Testis (tissue), 3 donors: Measurements from ENCODE around the gene DNAH9. TPM values are rescaled to one million over a fixed set of nuclear protein-coding genes. Genes with fewer than 3 reads are reported as not detected.

ENCODE experiments used
- DNase-seq: peaks from one replicate; pipeline ENCODE4 v3.0.0-alpha.2; 2019
- H3K27ac ChIP-seq, 2 donors: fragments of 200-600 bp; sonication (generic); one replicate each; pipeline ENCODE4 v1.5.1; 2019
- H3K27me3 ChIP-seq: fragments of 200-600 bp; sonication (generic); one replicate; pipeline ENCODE4 v1.5.1; 2019
- H3K36me3 ChIP-seq: fragments of 200-600 bp; sonication (generic); one replicate; pipeline ENCODE4 v1.5.1; 2017; ENCODE audit warnings: low read depth; ENCODE audit errors: missing control alignments
- H3K4me1 ChIP-seq: fragments of 200-600 bp; sonication (generic); one replicate; pipeline ENCODE4 v1.5.1; 2019
- H3K4me3 ChIP-seq, 2 donors: fragments of 200-600 bp; sonication (generic); one replicate each; pipeline ENCODE4 v1.5.1; 2017 to 2019
- H3K9me3 ChIP-seq: fragments of 200-600 bp; sonication (generic); one replicate; pipeline ENCODE4 v1.5.1; 2017
- CTCF ChIP-seq, 3 experiments: fragments of 450-650 bp in 2 of 3; fragments of 200-600 bp in 1 of 3; sonication (generic) in 1 of 3; IDR thresholded peaks; one replicate each; pipeline ENCODE4 v1.5.1; 2016 to 2019; ENCODE audit warnings: antibody characterized with exemption in 3 of 3, mild to moderate bottlenecking in 2 of 3, moderate library complexity in 1 of 3
- POLR2A ChIP-seq: fragments of 450-650 bp; IDR thresholded peaks from one replicate; pipeline ENCODE4 v1.6.1; 2017; ENCODE audit warnings: antibody characterized with exemption, mild to moderate bottlenecking, moderate library complexity
- whole genome bisulfite sequencing, 2 donors: methylation state at CpG; one replicate each; pipeline ENCODE4 v1.1.5; 2018; 5-methylcytosine and 5-hydroxymethylcytosine counted together
- intact Hi-C: fragments of 100-400 bp; cut with DNase I; formaldehyde crosslinking; loops from one replicate; pipeline ENCODE4 v1.15.1; 2023; ENCODE audit warnings: low total_unique reads
- polyA plus RNA-seq: library from polyadenylated mRNA; stranded (reverse); fragments of 350-450 nt; fragmentation: Illumina TruSeq; extraction: RNeasy Lipid Tissue Mini Kit (QIAGEN cat#74804); gene quantifications from one replicate; pipeline ENCODE4 v1.2.3, GENCODE V29; 2014; ENCODE audit warnings: low read depth, low replicate concordance; ENCODE audit not compliant: insufficient read depth
- total RNA-seq, 2 donors: library from RNA; depleted of rRNA; stranded (reverse); fragments of >200 nt; gene quantifications; one replicate each; pipeline ENCODE4 v1.2.3, GENCODE V29; 2016

The DNAH9 gene
- total and polyA plus RNA-seq, 3 donors from 2014 or later, result 15.4 to 22.9 (median 19.4) TPM

- intact Hi-C loops, result no loop called here
- no peaks in the 10 kb centered on the region for H3K36me3 ChIP-seq
- no peak for DNase-seq
- H3K27me3 ChIP-seq, result no peaks in the 10 kb centered on the region
- H3K4me1 ChIP-seq, result no peaks in the 10 kb centered on the region
- H3K9me3 ChIP-seq, result no peaks in the 10 kb centered on the region
- 89 to 92% methylated on average over 9 to 11 of the region's 11 CpGs for WGBS, 2 donors
- H3K4me3 ChIP-seq, result no peak overlapping the region
- TF ChIP-seq CTCF (IDR thresholded peaks at IDR 0.05), result no peak
- no peak for TF ChIP-seq POLR2A
- H3K27ac ChIP-seq, result no peak overlapping the region
Observed at GRCh38 chr17:11641521-11642275, 43.4 kb downstream of the DNAH9 start.

- no peak for DNase-seq
- Histone ChIP-seq H3K27me3 (no peaks in the 10 kb centered on the region), H3K4me1 (no peaks in the 10 kb centered on the region), H3K4me3 (no peak overlapping the region), H3K27ac (no peak overlapping the region), H3K36me3 (no peaks in the 10 kb centered on the region), H3K9me3 (no peaks in the 10 kb centered on the region)
- TF ChIP-seq CTCF (IDR thresholded peaks at IDR 0.05) (no peak), POLR2A (no peak)
- intact Hi-C loops, result no loop called here
- 84 to 85% methylated on average over 10 of the region's 10 CpGs for WGBS, 2 donors
Observed at GRCh38 chr17:11642655-11643054, 44.4 kb downstream of the DNAH9 start.

DNA sequence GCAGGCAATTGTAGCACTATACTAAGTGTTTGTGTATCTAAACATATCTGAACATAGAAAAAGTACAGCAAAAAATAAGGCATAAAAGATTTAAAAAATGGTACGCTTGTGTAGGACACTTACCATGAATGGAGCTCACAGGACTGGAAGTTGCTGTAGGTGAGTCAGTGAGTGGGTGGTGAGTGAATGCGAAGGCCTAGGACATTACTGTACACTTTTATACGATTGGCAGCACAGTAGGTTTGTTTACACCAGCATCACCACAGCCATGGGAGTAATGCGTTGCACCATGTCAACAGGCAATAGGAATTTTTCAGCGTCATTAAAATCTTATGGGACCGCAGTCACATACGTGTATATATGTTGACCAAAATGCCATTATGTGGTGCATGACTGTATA is 45.6 kb downstream of the DNAH9 start:
- Histone ChIP-seq H3K36me3 (no peaks in the 10 kb centered on the region), H3K9me3 (no peaks in the 10 kb centered on the region), H3K27ac (no peak overlapping the region), H3K27me3 (no peaks in the 10 kb centered on the region), H3K4me1 (no peaks in the 10 kb centered on the region), H3K4me3 (no peak overlapping the region)
- intact Hi-C loops, result no loop called here
- WGBS, 2 donors, result 86 to 87% methylated on average over 7 of the region's 7 CpGs
- TF ChIP-seq CTCF (IDR thresholded peaks at IDR 0.05) (no peak), POLR2A (no peak)
- no peak for DNase-seq

GRCh38 chr17:11644265-11645212 is 46.3 kb downstream of the DNAH9 start:
- intact Hi-C loops, result no loop called here
- Histone ChIP-seq H3K4me3 (no peak overlapping the region), H3K27me3 (no peaks in the 10 kb centered on the region), H3K9me3 (no peaks in the 10 kb centered on the region), H3K4me1 (no peaks in the 10 kb centered on the region), H3K27ac (no peak overlapping the region), H3K36me3 (no peaks in the 10 kb centered on the region)
- peak; percentile 90 for DNase-seq
- 28 to 29% methylated on average over 18 of the region's 18 CpGs for WGBS, 2 donors
- TF ChIP-seq POLR2A (no peak), CTCF (IDR thresholded peaks at IDR 0.05) (peak; percentile 46 to 81 (median 60))
